NCI-H460 (cell line): ENCODE results near the gene TRPM5. TPM values are rescaled to one million over a fixed set of nuclear protein-coding genes. Genes with fewer than 3 reads are reported as not detected.

Source experiments
- total RNA-seq: library from RNA; depleted of rRNA; stranded (reverse); fragments of >200 nt; shearing (Covaris generic); gene quantifications from 2 replicates; pipeline ENCODE4 v1.2.3, GENCODE V29; 2014; rRNA removed

Gene TRPM5
- total RNA-seq, 1 experiment from 2014 or later, result not detected

Other genes with a start within 250 kb of the TRPM5 start
- not detected in 2 replicates for gene ASCL2, start 173.9 kb downstream of the TRPM5 start, total RNA-seq
- gene C11orf21, start 142.6 kb downstream of the TRPM5 start, total RNA-seq, result not detected in 2 replicates
- not detected in 2 replicates for gene TSPAN32, start 142.5 kb downstream of the TRPM5 start, total RNA-seq
- gene CD81, start 67.2 kb downstream of the TRPM5 start, total RNA-seq, result 75.2 and 83.6 TPM in 2 replicates
- 27.9 and 38.0 TPM in 2 replicates for gene TSSC4, start 43.8 kb downstream of the TRPM5 start, total RNA-seq
- 0.26 TPM in 1 of 2 replicates, not detected in the other for gene KCNQ1, start 494 bp upstream of the TRPM5 start, total RNA-seq